H9 (cell line): Measurements from ENCODE around the gene PXDN. TPM values are rescaled to one million over a fixed set of nuclear protein-coding genes. Genes with fewer than 3 reads are reported as not detected.

Source experiments
- DNase-seq: peaks from one replicate; pipeline ENCODE4 v3.0.0-alpha.2; 2017
- H2AFZ ChIP-seq: one replicate; pipeline ENCODE4 v1.6.1; 2013; ENCODE audit warnings: mild to moderate bottlenecking, low read length, control low read depth, moderate library complexity
- H2AK5ac ChIP-seq: 2 replicates; pipeline ENCODE4 v1.6.1; 2013; ENCODE audit warnings: low read length, control low read depth, mixed read lengths; ENCODE audit not compliant: insufficient read length
- H2BK120ac ChIP-seq: one replicate; pipeline ENCODE4 v1.6.1; 2013; ENCODE audit warnings: low read depth, mild to moderate bottlenecking, low read length, control low read depth, inconsistent platforms; ENCODE audit not compliant: poor library complexity, severe bottlenecking
- H2BK12ac ChIP-seq: 2 replicates; pipeline ENCODE4 v1.6.1; 2013; ENCODE audit warnings: low read length, control low read depth, mixed read lengths, low read depth; ENCODE audit not compliant: insufficient read length
- H2BK15ac ChIP-seq: 2 replicates; pipeline ENCODE4 v1.6.1; 2013; ENCODE audit warnings: low read depth, low read length, control low read depth
- H2BK20ac ChIP-seq: one replicate; pipeline ENCODE4 v1.6.1; 2013; ENCODE audit warnings: low read depth, mild to moderate bottlenecking, low read length, control low read depth, inconsistent platforms; ENCODE audit not compliant: poor library complexity, severe bottlenecking
- H2BK5ac ChIP-seq: 2 replicates; pipeline ENCODE4 v1.6.1; 2013; ENCODE audit warnings: low read length, control low read depth, mixed read lengths; ENCODE audit not compliant: insufficient read length
- H3K14ac ChIP-seq: 2 replicates; pipeline ENCODE4 v1.6.1; 2013; ENCODE audit warnings: low read length, control low read depth; ENCODE audit not compliant: insufficient read depth
- H3K18ac ChIP-seq: 2 replicates; pipeline ENCODE4 v1.6.1; 2013; ENCODE audit warnings: low read depth, mild to moderate bottlenecking, mixed read lengths, low read length, control low read depth; ENCODE audit not compliant: insufficient read length
- H3K23ac ChIP-seq: 2 replicates; pipeline ENCODE4 v1.6.1; 2013; ENCODE audit warnings: low read length, control low read depth, mixed read lengths, low read depth; ENCODE audit not compliant: insufficient read length
- H3K23me2 ChIP-seq: 2 replicates; pipeline ENCODE4 v1.6.1; 2013; ENCODE audit warnings: low read depth, mild to moderate bottlenecking, mixed read lengths, low read length, control low read depth; ENCODE audit not compliant: insufficient read length, poor library complexity, severe bottlenecking
- H3K27ac ChIP-seq: 2 replicates; pipeline ENCODE4 v1.5.1; 2013; ENCODE audit warnings: low read length, control low read depth, mixed read lengths, low read depth; ENCODE audit not compliant: insufficient read length
- H3K27me3 ChIP-seq: 2 replicates; pipeline ENCODE4 v1.6.1; 2013; ENCODE audit warnings: low read length, control low read depth, inconsistent platforms; ENCODE audit not compliant: insufficient read depth
- H3K4ac ChIP-seq: 2 replicates; pipeline ENCODE4 v1.6.1; 2013; ENCODE audit warnings: low read depth, mild to moderate bottlenecking, control low read depth, inconsistent platforms, low read length, moderate library complexity
- H3K4me1 ChIP-seq: 2 replicates; pipeline ENCODE4 v1.6.1; 2013; ENCODE audit warnings: low read length, control low read depth, inconsistent platforms; ENCODE audit not compliant: insufficient read depth
- H3K4me2 ChIP-seq: 2 replicates; pipeline ENCODE4 v1.6.1; 2013; ENCODE audit warnings: low read length, control low read depth, mixed read lengths; ENCODE audit not compliant: insufficient read length, insufficient read depth
- H3K56ac ChIP-seq: 2 replicates; pipeline ENCODE4 v1.6.1; 2013; ENCODE audit warnings: low read depth, mild to moderate bottlenecking, mixed read lengths, low read length, control low read depth; ENCODE audit not compliant: insufficient read length
- H3K79me1 ChIP-seq: 2 replicates; pipeline ENCODE4 v1.6.1; 2013; ENCODE audit warnings: low read depth, mild to moderate bottlenecking, moderate library complexity, low read length, control low read depth, inconsistent platforms; ENCODE audit not compliant: insufficient read depth, poor library complexity, severe bottlenecking
- H3K79me2 ChIP-seq: 2 replicates; pipeline ENCODE4 v1.6.1; 2013; ENCODE audit warnings: low read length, control low read depth, inconsistent platforms; ENCODE audit not compliant: insufficient read depth
- H3K9ac ChIP-seq: 2 replicates; pipeline ENCODE4 v1.6.1; 2013; ENCODE audit warnings: low read length, control low read depth, mixed read lengths; ENCODE audit not compliant: insufficient read length; ENCODE audit errors: extremely low read depth
- H3K9me3 ChIP-seq: one replicate; pipeline ENCODE4 v1.6.1; 2013; ENCODE audit warnings: low read depth, low read length, inconsistent platforms; ENCODE audit not compliant: control insufficient read depth
- H3T11ph ChIP-seq: one replicate; pipeline ENCODE4 v1.6.1; 2013; ENCODE audit warnings: mild to moderate bottlenecking, low read length, control low read depth, inconsistent platforms
- H4K20me1 ChIP-seq: one replicate; pipeline ENCODE4 v1.6.1; 2013; ENCODE audit not compliant: control insufficient read depth, insufficient read length, insufficient read depth
- H4K5ac ChIP-seq: 2 replicates; pipeline ENCODE4 v1.6.1; 2013; ENCODE audit warnings: low read depth, mild to moderate bottlenecking, mixed read lengths, low read length, control low read depth; ENCODE audit not compliant: insufficient read length
- H4K8ac ChIP-seq: replicated peaks from 2 replicates; pipeline ENCODE4 v1.6.1; 2013; ENCODE audit warnings: low read length, control low read depth, mixed read lengths, low read depth; ENCODE audit not compliant: insufficient read length
- H4K91ac ChIP-seq: 2 replicates; pipeline ENCODE4 v1.6.1; 2013; ENCODE audit warnings: low read depth, mild to moderate bottlenecking, moderate library complexity, mixed read lengths, low read length, control low read depth; ENCODE audit not compliant: insufficient read length
- H3K27ac Mint-ChIP-seq, 3 experiments: 2 replicates in 2 of 3; 3 replicates in 1 of 3; pipeline ENCODE4 v1.8.0; 2020 to 2021; ENCODE audit warnings: mixed read lengths in 3 of 3, mild to moderate bottlenecking in 1 of 3, moderate library complexity in 1 of 3
- H3K27me3 Mint-ChIP-seq: 2 replicates; pipeline ENCODE4 v1.8.0; 2021; ENCODE audit warnings: low read depth, mild to moderate bottlenecking, moderate library complexity, mixed read lengths
- H3K36me3 Mint-ChIP-seq, 3 experiments: 2 replicates in 2 of 3; 3 replicates in 1 of 3; pipeline ENCODE4 v1.8.0; 2020 to 2021; ENCODE audit warnings: low read depth in 3 of 3, mixed read lengths in 3 of 3; ENCODE audit not compliant: insufficient read depth in 1 of 3
- H3K4me1 Mint-ChIP-seq, 2 experiments: 2 replicates each; pipeline ENCODE4 v1.8.0; 2020; ENCODE audit warnings: mixed read lengths in 2 of 2
- H3K4me3 Mint-ChIP-seq, 2 experiments: 2 replicates in 1 of 2; 3 replicates in 1 of 2; pipeline ENCODE4 v1.8.0; 2020 to 2021; ENCODE audit warnings: mild to moderate bottlenecking in 2 of 2, mixed read lengths in 2 of 2, moderate library complexity in 1 of 2
- H3K9me3 Mint-ChIP-seq, 2 experiments: 2 replicates in 1 of 2; 3 replicates in 1 of 2; pipeline ENCODE4 v1.8.0; 2020; ENCODE audit warnings: mild to moderate bottlenecking in 2 of 2, mixed read lengths in 2 of 2, moderate library complexity in 1 of 2
- CTCF ChIP-seq: fragments of 200-600 bp; sonication (generic); conservative IDR thresholded peaks from 3 replicates; pipeline ENCODE4 v1.8.0; 2021; ENCODE audit warnings: antibody characterized with exemption, mild to moderate bottlenecking
- WGBS: extraction: QIAGEN DNeasy Blood & Tissue Kit; methylation state at CpG from one replicate; pipeline ENCODE4 v1.1.7; 2013; ENCODE audit warnings: missing lambda C conversion rate, low lambda C conversion rate, mixed read lengths; ENCODE audit not compliant: insufficient read length; ENCODE audit errors: extremely low coverage; 5-methylcytosine and 5-hydroxymethylcytosine counted together
- total RNA-seq: library from RNA; stranded (reverse); gene quantifications from 2 replicates; pipeline ENCODE4 v1.2.1, GENCODE V29; 2021

The PXDN gene
- total RNA-seq, 1 experiment from 2014 or later: 146 TPM

GRCh38 chr2:1651121-1652033 lies 92.9 kb downstream of the PXDN start:
- Histone ChIP-seq H3K4me1 (no peaks in the 10 kb centered on the region; the same call in 1 of the 2 replicates), H3K18ac (no peak overlapping the region), H3K56ac (no peak overlapping the region), H2BK5ac (no peak overlapping the region), H3K9ac (no peak overlapping the region), H3K27ac (no peak overlapping the region), H2BK15ac (no peak overlapping the region), H3K79me2 (no peaks in the 10 kb centered on the region), H3K4ac (no peak overlapping the region), H4K91ac (no peak overlapping the region), H3K23me2 (no peaks in the 10 kb centered on the region), H2BK120ac (no peak overlapping the region), H4K8ac (no peak overlapping the region), H2AK5ac (no peak overlapping the region), H2AFZ (no peak overlapping the region), H3K9me3 (no peaks in the 10 kb centered on the region), H3T11ph (no peak overlapping the region), H4K5ac (no peak overlapping the region), H2BK12ac (no peak overlapping the region), H3K14ac (no peak overlapping the region; the same call in 1 of the 2 replicates), H3K27me3 (no peaks in the 10 kb centered on the region), H3K4me2 (no peak overlapping the region), H3K79me1 (no peaks in the 10 kb centered on the region), H3K23ac (no peak overlapping the region), H2BK20ac (no peak overlapping the region), H4K20me1 (no peaks in the 10 kb centered on the region)
- TF ChIP-seq CTCF: no peak
- no peak overlapping the region for H3K4me3 Mint-ChIP-seq
- no CpG with 5 or more reads among the region's 16 CpGs for WGBS
- H3K36me3 Mint-ChIP-seq: peaks cover 40 to 66% (median 56%) of the 10 kb centered on the region in 3 experiments
- no peaks in the 10 kb centered on the region for H3K27me3 Mint-ChIP-seq
- no peak for DNase-seq
- H3K9me3 Mint-ChIP-seq: no peaks in the 10 kb centered on the region
- no peaks in the 10 kb centered on the region; a peak in 1 of 4 replicates for H3K4me1 Mint-ChIP-seq
- no peak overlapping the region; a peak in 1 of 7 replicates for H3K27ac Mint-ChIP-seq
